Epithelial cell of prostate (primary cell): Measurements from ENCODE around the gene GLRX2.

Experiments
- DNase-seq: peaks from one replicate; pipeline ENCODE4 v3.0.0-alpha.2; 2011; ENCODE audit warnings: low read depth, low spot score
- H3K27ac ChIP-seq: fragments of 450-650 bp; 2 replicates; pipeline ENCODE4 v1.5.1; 2017; ENCODE audit warnings: mild to moderate bottlenecking

Gene GLRX2

GRCh38 chr1:193113258-193113991 is 8.2 kb upstream of the GLRX2 start:
- H3K27ac ChIP-seq = no peak overlapping the region
- DNase-seq = no peak

DNA sequence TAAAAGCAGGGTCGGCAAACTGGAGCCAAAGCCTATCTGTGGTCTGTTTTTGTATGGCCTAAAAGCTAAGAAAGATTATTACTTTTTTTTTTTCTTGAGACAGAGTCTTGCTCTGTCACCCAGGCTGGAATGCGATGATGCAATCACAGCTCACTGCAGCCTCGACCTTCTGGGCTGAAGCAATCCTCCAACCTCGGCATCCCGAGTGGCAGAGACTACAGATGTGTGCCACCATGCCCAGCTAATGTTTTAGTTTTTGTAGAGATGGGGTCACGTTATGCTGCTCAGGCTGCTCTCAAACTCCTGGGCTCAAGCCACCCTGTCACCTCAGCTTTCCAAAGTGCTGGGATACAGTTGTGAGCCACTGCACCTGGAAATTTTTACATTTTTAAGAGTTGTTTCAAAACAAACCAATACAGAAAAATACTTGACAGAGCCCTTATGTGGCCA is 6.5 kb upstream of the GLRX2 start:
- H3K27ac ChIP-seq = peak overlapping the region; percentile 80
- no peak for DNase-seq

DNA sequence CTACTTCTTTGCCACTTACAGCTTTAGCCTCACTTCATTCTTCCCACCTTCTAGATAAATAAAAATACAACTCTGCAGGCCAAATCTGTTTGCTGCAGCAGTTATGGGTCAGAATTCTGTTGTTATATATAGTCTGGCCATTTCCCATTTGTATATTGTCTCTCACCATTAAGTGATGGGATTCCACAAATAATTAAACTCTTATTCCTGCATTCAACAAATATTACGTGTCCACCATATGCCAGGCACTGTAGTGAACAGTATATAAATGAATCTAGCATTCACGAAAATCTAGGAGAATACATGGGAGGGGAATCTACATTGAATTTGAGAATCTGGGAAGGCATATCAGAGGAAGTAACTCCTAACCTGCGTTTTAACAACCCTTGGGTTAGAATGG is 5.7 kb upstream of the GLRX2 start:
- H3K27ac ChIP-seq = peak overlapping the region; percentile 80
- no peak for DNase-seq

DNA sequence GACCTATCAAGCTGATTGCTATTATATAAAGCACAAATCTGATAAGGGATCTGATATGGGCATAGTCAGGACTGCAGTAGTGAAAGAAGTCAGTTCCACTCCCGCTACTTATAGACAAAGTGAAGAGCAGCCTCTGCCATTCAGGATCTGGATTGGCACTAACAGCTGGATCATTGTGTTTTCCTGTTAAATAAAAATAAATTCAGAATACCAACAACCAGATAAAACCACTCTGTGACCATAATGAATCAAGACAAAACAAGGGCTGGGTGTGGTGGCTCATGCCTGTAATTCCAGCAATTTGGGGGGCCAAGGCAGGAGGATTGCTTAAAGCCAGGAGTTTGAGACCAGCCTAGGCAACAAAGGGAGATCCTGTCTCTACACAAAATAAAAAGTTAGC is 5.0 kb upstream of the GLRX2 start:
- no peak for DNase-seq
- H3K27ac ChIP-seq = no peak overlapping the region

DNA sequence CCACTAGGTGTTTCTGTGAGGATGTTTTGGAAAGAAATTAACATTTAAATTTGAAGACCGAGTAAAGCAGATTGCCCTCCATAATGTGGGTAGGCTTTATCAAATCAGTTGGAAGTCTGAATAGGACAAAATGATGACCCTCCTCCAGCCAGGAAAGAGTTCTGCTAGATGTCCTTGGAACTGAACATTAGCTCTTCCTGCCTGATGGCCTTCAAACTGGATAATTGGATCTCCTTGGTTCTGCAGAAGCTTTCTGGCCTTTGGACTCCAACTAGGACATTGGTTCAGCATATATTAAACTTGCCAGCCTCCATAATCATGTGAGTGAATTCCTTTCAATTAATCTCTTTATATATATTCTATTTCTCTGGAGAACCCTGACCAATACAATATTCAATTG is 4.4 kb upstream of the GLRX2 start:
- DNase-seq = no peak
- H3K27ac ChIP-seq = no peak overlapping the region

- no peak overlapping the region for H3K27ac ChIP-seq
- no peak for DNase-seq
Observed at GRCh38 chr1:193108471-193108870, 3.3 kb upstream of the GLRX2 start.

DNA sequence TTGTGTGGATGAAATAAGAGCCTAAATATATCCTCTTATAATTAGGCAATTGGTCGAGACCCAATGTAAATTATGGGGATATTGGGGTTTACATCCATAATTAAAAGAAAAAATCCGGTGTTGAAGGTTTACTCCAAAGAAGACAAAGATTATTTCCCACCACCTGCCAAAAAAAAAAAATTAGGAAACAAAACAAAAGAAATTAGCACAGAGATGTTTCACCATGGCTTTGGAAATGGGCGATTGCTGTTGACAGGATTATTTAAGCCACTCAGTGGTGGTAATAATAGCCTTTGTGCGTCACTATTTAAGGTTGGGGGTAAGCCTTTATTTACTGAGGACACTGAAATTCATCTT is 585 bp upstream of the GLRX2 start:
- H3K27ac ChIP-seq = peak overlapping the region; percentile 88
- no peak for DNase-seq

DNA sequence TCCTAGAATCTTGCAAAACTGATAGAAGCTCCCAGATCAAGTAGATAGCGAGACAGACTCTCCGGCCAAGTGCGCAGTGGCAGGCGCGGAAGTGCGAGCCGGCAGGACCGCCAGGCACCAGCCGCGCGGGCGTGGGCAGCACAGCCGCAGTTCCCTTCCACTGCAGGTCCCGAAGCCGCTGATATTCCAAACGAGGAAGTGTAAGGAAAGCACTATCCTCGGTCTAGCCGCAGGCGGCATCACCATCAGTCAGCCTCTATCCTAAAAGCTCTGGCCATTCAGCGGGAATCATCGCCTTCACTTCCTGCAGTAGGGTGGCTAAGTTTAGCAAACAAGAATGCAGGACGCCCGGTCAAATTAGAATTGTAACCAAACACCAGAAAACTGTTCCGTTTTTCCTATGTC is 710 bp downstream of the GLRX2 start:
- DNase-seq = no peak
- H3K27ac ChIP-seq = peak overlapping the region; percentile 88

GRCh38 chr1:193103759-193104501 is 1.3 kb downstream of the GLRX2 start:
- DNase-seq = no peak
- H3K27ac ChIP-seq = peak overlapping the region; percentile 88

- H3K27ac ChIP-seq = no peak overlapping the region
Observed at GRCh38 chr1:193102662-193103061, 2.6 kb downstream of the GLRX2 start.

GRCh38 chr1:193094112-193094511 is 11.1 kb downstream of the GLRX2 start:
- no peak overlapping the region for H3K27ac ChIP-seq
- DNase-seq = no peak

More at GRCh38 chr1:193102662-193103061, 2.6 kb downstream of the GLRX2 start:
- DNase-seq = no peak

DNA sequence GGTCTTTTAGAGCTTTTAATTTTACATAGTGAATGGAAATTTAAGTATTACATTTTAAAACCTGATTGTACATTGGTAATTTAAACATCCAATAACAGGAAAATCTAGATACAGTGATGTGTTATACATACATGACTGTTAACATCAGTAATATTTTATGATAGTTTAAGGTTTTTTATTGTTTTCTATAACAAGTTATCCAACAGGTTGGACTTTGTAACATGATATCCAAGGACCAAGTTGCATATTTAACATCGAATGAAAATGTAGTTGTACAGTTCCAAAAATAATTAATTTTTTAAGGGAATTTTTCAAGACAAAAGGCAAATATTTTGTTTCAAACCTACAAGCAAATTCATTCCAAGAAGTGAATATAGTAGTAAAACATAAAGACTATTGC is 14.3 kb downstream of the GLRX2 start:
- DNase-seq = no peak

DNA sequence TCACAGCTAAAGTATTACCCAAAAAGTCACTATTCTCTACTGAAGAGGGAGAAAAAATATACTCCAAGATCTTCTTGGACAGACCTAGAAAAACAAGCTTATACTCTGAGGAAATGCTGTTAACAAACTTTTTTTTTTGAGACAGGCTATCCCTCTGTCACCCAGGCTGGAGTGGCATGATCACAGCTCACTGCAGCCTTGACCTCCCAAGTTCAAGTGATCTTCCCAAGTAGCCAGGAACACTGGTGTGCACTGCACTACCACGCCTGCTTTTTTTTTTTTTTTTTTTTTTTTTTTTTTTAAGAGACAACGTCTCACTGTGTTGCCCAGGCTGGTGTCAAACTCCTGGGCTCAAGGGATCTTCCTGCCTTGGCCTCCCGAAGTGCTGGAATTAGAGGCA is 17.3 kb downstream of the GLRX2 start:
- H3K27ac ChIP-seq = no peak overlapping the region
- no peak for DNase-seq

More for the DNA sequence above, 14.3 kb downstream of the GLRX2 start:
- no peak overlapping the region for H3K27ac ChIP-seq

DNA sequence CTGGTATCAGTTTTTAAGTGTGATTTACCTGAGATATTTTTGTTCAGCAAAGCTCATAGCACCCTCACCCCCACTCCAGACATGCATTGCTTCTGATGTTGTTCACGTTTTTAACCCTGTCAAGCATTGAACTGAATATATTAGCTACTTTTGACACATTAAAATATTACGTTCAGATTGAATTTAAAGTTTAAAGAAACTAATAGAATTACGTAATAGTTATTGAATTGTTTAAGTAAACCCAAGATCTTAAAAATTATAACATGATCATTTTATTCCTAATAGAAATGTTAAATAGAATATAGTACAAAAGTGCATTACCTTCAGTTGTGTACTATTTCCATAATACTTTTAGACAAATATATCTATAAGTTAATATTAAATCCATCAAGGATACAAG is 18.9 kb downstream of the GLRX2 start:
- H3K27ac ChIP-seq = no peak overlapping the region
- DNase-seq = no peak

DNA sequence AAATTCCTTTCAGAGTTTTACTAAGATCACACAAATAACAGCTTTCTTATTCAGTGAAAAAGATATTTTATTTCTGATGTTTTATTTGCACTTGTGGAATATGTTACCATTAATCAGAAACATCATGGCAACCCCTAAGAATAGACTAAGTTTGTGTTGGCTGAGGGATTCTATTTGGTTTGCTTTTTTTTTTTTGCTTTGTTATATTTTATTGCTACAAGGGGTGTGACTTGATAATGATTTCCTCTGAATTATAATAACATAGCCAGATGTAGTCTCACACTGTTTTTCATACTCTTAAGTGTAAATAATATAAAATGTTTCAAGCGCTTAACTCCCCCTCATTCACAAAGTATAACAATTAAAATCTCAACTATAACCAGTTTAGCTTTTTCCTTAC is 20.0 kb downstream of the GLRX2 start:
- no peak overlapping the region for H3K27ac ChIP-seq
- no peak for DNase-seq

DNA sequence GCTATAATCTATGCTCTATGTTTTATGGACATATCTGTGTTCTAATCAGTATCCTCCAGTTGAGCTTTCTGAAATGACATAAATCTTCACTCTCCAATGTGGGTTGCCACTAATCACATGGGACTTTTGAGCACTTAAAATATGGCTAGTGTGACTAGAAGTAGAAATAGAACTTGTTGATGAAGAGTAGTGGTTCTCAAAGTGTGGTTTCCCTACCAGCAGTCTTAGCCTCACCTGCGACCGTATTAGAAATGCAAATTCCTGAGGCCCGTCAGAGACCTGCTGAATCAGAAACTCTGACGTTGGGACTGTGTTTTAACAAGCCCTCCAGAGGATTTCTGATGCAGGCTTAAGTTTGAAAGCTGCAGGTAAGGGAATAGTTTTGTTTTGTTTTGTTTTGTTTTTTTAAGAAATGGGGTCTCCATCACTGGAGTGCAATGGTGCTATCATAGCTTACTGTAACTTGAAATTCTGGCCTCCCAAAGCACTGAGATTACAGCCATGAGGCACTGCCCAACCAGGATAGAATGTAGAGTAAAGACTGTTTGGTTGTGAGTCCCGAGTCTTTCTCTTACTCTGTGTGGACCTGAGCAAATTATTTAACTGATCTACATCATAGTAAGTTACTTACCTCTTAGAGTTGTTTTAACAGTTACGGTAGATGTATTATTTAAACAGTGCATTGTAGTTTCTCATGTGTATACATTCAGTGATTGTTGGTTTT is 21.7 kb downstream of the GLRX2 start:
- DNase-seq = no peak
- no peak overlapping the region for H3K27ac ChIP-seq

- DNase-seq = no peak
- H3K27ac ChIP-seq = no peak overlapping the region
Observed at GRCh38 chr1:193079187-193079586, 26.0 kb downstream of the GLRX2 start.

DNA sequence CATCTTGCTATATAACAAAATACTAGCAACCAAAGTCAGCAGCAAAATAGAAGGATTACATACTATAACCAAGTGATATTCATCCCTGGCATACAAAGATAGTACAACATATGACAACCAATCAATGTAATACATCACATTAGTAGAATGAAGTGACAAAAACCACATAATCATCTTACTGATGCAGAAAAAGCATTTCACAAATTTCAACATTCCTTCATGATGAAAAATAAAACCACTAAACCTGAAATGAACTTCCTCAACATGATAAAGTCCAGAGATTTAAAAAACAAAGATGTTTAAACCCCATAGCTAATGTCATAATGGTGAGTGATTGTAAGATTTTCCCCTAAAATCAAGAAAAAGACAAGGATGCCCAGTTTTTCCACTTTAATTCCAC is 27.2 kb downstream of the GLRX2 start:
- no peak overlapping the region for H3K27ac ChIP-seq
- DNase-seq = no peak

- H3K27ac ChIP-seq = no peak overlapping the region
- DNase-seq = no peak
Observed at GRCh38 chr1:193070942-193071341, 34.3 kb downstream of the GLRX2 start.

GRCh38 chr1:193070386-193070753 is 34.8 kb downstream of the GLRX2 start:
- no peak for DNase-seq
- H3K27ac ChIP-seq = no peak overlapping the region

DNA sequence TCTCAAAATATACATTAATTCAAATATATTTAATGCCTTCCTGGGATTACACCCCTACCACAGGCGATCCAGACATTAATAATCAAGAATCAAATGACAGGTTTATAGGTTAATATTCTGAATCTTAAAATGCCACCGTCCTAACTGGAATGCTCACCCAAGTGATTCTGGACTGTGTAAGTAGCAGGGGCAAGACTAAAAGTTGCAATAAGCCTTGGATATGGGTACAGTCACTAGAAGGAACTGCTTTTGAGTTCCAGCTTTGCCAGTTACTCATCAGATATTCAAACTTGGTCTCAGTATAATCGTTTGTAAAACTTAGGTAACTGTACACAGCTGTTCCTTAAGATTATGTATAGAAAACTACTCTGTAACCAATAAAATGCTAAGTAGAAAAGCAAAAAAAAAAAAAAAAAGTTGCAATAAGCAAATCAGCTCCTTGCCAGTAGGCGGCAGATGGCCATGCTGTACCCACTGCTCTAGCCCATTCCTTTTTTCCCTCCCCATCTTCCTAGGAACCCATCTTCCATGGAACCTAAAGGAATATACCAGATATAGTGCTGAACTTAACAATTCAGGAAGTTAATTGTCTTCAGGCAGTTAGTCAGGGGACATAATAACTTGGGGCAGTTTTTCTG is 35.3 kb downstream of the GLRX2 start:
- H3K27ac ChIP-seq = no peak overlapping the region
- no peak for DNase-seq
